ENCODE results near the gene CHMP4B.
"Not testable (repeated sequence)": the region's sequence is repeated elsewhere in the genome, so short reads cannot be mapped to it uniquely, and the experiment has no call there.

The CHMP4B gene

GRCh38 chr20:33789858-33790182, 21.3 kb upstream of the CHMP4B start:
- no peak for DNase-seq (ENCODE audit: low read depth in 3 of 3)

GRCh38 chr20:33790566-33790965, 20.6 kb upstream of the CHMP4B start:
- no peak for DNase-seq (ENCODE audit: low read depth in 3 of 3)

DNA sequence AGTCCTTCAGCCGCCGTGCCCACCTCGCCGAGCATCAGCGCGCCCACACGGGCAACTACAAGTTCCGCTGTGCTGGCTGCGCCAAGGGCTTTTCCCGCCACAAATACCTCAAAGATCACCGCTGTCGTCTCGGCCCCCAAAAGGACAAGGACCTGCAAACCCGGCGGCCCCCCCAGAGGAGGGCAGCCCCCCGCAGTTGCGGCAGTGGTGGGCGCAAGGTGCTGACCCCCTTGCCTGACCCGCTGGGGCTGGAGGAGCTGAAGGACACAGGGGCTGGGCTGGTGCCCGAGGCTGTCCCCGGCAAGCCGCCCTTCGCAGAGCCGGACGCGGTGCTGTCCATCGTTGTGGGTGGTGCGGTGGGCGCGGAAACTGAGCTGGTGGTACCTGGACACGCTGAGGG, 20.1 kb upstream of the CHMP4B start:
- no peak for DNase-seq (ENCODE audit: low read depth in 3 of 3)

GRCh38 chr20:33791540-33791939, 19.6 kb upstream of the CHMP4B start:
- DNase-seq (ENCODE audit: low read depth in 3 of 3): no peak

DNA sequence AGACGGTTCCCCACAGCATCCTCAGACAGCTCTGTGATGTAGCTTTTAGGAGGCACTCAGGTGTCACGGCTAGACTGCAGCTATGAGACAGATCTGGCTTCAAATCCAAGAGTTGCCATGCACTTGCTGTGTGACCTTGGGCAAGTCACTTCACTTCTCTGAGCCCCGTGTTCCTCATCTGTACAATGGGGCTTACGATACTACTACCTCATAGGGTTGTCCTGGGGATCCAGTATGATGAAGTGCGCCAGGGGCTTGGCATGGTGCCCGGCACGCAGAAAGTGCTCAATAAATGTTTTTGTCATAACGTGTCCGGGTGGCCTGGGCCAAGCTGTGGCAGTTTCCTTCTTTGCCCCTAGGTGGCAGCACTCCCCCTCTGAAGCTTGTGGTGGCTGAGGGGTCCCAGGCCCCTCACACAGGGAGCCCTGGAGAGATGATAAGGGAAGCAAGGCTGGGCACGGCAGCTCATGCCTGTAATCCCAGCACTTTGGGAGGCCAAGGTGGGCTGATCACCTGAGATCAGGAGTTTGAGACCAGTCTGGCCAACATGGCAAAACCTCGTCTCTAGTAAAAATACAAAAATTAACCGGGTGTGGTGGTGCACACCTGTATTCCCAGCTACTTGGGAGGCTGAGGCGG, 19.1 kb upstream of the CHMP4B start:
- peak in 2 of 3 experiments; percentile 21 to 29 for DNase-seq (ENCODE audit: low read depth in 3 of 3)

- not testable (repeated sequence) for DNase-seq (ENCODE audit: low read depth in 3 of 3)
These were observed 18.6 kb upstream of the CHMP4B start for GRCh38 chr20:33792598-33792989.

DNA sequence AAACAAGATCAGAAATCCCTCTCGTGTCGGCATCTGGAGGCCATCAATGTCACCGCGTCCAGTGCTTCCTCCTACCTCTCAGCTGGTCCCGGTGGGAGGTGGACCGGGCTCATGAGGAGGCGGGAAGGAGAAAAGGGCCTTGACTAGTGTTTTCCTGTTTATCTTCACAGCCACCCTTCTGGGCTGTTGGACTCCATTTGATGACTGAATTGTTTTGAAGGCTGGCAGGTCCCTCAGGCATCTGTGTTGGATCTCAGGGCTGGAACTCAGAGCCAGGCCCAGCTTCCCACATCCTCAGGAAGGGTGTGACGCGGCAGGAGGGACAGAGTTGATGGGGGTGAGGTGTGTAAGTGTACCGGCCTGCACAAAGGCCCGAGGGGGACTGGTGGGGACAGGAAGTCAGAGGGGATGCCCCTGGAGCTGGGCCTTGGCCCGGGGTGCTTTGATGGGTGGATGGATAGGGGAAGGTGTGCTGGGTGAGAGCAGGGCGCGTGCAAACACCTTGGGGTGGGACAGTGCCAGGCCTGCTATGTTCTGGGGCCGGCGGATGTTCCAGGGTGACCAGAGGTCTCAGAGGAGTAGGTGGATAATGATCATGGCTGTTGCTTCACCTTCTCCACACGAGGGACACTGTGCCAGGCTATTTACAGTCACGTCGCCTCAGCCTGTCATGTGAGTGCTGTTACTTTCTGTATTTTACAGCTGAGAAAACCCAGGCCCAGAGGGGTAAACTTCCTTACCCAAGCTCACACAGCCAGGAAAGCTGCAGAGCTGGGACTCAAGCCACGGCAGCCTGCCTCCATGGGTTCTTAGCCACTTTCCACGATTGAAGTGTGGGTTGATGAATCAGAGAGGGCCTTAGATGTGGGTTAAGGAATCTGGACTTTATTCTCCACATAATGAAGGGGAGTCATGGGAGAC, 17.9 kb upstream of the CHMP4B start:
- DNase-seq (ENCODE audit: low read depth in 3 of 3): no peak

- DNase-seq (ENCODE audit: low read depth in 3 of 3): no peak
These were observed 14.8 kb upstream of the CHMP4B start for GRCh38 chr20:33796263-33796906.

DNA sequence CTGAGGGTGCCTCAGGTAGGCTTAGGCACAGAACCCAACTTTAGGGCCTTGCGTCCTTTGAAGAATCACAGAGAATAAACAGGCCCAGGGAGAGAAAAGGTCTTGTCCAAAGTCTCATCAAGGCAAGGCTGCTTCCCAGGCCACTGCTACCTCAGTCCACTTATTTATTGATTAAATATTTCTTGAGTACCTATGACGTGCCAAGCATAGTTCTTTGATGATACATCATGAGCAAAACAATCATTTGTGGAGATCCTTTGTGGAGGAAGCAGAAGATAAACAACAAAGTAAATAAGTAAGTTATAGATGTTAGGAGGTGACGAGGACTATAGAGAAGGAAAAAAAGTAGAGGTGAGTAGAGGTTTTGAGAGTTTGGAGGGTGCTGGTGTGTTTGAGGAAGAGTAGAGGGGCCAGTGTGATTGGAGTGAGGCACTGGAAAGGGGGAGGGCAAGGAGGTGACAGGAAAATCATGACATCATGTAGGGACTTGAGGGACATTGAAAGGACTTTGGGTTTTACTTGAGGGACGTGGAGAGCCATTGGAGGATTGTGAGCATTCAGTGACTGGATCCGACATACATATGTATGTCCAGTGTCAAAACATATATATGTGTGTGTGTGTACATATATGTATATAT, 14.1 kb upstream of the CHMP4B start:
- no peak for DNase-seq (ENCODE audit: low read depth in 3 of 3)

- DNase-seq (ENCODE audit: low read depth in 3 of 3): no peak
These were observed 12.7 kb upstream of the CHMP4B start for GRCh38 chr20:33798444-33798843.

DNA sequence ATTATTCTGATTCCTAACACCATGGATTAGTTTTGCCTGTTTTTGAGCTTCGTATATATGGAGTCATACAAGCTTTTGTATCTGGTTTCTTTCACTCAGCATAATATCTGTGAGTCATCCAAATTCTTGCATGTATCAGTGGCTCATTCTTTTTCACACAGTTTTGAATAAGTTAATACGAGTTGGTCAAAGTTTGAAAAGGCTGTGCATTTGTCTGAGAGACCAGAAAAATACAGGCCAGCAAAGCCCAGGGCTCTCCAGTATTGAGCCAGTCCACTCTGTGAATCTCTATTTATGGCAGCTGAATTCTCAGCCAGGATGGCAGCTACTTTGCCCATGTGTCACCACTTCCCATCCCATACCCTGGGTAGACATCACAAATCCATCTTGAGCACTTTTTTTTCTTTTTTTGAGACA, 7.2 kb upstream of the CHMP4B start:
- no peak for DNase-seq (ENCODE audit: low read depth in 3 of 3)

DNA sequence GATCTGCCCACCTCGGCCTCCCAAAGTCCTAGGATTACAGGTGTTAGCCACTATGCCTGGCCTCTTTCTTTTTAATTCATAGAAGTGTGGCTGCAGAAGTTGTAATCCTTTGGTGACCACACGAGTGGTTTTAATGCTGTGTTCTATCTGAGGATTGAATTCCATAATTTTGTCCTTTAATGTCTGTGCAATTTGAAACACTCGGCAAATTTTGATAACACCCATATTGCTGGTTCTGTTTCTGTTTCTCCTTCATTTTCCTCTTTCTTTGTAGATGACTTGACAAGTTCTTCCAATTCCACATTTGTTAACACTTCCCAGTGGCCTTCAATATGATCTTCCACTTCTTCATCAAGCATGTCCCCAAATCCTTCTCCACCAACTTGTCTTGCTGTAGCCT, 2.8 kb upstream of the CHMP4B start:
- no peak for DNase-seq (ENCODE audit: low read depth in 3 of 3)

GRCh38 chr20:33810259-33810658, 889 bp upstream of the CHMP4B start:
- no peak for DNase-seq (ENCODE audit: low read depth in 3 of 3)

DNA sequence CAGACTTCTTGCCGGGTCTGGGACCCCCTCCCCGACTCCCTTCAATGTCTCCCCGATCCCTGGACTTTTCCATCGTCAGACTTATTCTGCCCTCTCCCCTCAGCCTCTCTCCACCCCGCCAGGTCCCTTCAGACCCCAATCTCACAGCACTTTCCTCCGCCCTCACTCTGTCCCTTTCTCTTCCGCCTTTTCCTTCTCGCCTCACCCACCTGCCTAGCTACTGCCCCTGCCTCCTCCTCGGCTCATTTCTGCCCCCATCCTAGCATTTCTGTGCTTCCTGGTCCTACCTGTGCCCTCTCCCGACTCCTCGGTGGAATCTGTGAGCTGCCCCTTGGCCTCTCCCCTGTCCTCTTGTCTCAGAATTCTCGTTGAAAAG, 616 bp downstream of the CHMP4B start:
- peak in 1 of 3 experiments; percentile 4 for DNase-seq (ENCODE audit: low read depth in 3 of 3)

- DNase-seq (ENCODE audit: low read depth in 3 of 3): no peak
These were observed 1.2 kb downstream of the CHMP4B start for GRCh38 chr20:33812152-33812849.

GRCh38 chr20:33812908-33813462, 1.8 kb downstream of the CHMP4B start:
- no peak for DNase-seq (ENCODE audit: low read depth in 3 of 3)

DNA sequence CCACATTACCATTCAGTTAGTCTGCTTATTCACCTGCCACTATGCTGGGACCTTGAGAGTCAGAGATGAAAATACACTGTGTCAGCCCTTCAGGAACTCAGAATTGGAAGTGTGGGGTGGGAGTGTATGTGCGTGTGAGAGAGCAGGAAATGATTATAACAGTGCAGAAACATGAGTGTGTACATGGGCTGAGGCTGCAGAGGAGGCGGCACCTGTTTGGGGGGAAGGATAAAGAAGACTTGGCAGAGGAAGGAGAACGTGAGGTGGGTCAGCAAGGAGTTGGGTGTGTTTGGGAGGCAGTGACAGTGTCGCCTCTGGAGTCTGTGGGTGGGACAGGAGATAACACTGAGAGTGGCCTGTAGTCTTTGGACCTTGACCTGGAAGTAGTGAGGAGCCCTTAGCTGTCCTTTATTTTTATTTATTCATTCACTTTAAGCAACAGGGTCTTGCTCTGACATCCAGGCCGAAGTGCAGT, 3.1 kb downstream of the CHMP4B start:
- no peak for DNase-seq (ENCODE audit: low read depth in 3 of 3)

DNA sequence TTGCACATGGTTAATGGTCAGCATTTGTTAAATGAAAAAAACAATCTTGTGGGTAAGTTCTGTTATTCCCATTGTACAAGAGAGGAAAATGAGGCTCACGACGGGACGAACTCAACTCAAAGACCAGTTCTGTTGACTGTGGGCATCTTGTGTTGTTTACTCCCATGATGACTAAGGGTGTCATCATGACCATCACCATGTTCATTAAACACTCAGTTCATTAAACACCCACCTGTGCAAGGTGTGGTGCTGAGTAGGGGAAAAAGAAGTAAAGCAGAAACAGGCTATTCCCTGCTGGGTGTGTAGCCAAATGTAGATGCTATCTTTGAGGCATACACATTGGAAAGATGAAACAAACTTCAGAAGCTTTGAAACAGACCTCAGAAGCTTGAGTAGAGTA, 4.5 kb downstream of the CHMP4B start:
- DNase-seq (ENCODE audit: low read depth in 3 of 3): no peak

DNA sequence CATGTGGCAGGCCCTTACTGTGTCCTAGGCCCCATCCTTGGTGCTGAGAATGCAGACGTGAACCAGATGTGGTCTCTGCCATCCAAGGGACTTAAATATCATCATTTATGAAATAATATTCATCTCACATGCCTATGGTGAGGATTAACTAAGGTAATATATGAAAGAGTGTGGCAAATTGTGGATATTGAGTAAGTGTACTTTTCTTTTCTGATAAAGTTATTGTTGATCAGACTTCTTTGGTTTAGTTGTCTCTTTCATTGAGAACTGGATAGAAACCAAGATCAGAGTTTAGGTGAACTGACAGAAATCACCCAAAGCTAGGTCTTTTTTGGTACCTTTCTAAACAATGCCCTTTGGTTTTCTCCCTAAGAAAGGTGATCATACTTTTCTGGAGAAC, 5.0 kb downstream of the CHMP4B start:
- DNase-seq (ENCODE audit: low read depth in 3 of 3): no peak

DNA sequence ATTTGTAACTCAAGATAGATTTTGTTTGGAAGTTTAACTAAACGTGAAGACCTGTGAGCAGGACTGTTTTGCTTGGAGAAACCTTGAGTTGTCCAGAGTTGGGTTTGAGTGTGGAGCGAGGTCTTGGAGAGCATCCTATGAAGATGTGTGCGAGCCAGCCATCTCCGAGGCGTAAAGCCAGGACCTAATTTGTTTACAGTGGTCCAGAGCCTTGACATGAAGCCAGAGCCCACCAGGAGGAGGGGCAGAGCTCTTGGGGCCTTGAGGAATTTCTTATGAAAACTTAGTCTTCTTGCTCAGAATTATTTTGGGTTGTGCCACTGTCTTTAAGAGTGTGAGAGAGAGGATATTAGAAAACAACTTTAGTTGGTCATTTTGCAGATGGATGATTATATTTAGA, 6.3 kb downstream of the CHMP4B start:
- no peak for DNase-seq (ENCODE audit: low read depth in 3 of 3)

DNA sequence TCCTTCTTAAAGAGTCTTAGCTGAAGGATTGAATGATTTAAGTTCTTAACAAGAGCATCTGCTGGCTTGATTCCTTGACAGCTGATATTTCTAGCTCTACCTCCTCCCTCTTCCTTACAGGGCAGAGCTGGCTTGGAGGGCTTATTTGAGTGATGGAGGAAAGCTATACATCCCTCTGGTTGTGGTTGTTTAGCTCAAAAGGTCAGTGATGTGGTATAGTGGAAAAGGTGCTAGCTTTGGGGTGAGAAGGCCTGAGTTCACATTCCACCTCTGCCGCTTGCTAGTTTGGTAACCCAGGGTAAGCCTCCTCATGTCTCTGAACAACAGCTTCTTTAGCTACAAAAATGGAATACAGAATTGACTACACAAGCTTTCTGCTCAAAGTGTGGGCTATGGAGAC, 8.3 kb downstream of the CHMP4B start:
- no peak for DNase-seq (ENCODE audit: low read depth in 3 of 3)
